PC-9 (cell line): ENCODE results near the gene RPL32. TPM values are rescaled to one million over a fixed set of nuclear protein-coding genes. Genes with fewer than 3 reads are reported as not detected.

Experiments used
- BruUV-seq: library from RNA; stranded (reverse); fragments of 400-500 nt; replicated peaks from 2 replicates; lab custom pipeline; 2021; lab: Mats Ljungman, UMichigan
- CTCF ChIA-PET: fragments of 300-600 bp; sonication (Branson Sonifier 250); formaldehyde crosslinking; loops from one replicate; lab custom pipeline; 2022; ENCODE audit warnings: antibody characterized with exemption; lab: Charles Lee
- POLR2A ChIA-PET: fragments of 300-600 bp; sonication (Branson Sonifier 250); formaldehyde crosslinking; loops from one replicate; lab custom pipeline; 2022; ENCODE audit warnings: antibody characterized with exemption; ENCODE audit not compliant: unreplicated experiment; lab: Charles Lee
- DNase-seq, 2 experiments: peaks; one replicate each; pipeline versions ENCODE4 v3.0.0 to v3.0.0-alpha.2; 2015 to 2022; ENCODE audit warnings: mixed read lengths in 1 of 2
- H2AFZ ChIP-seq: fragments of 200-600 bp; sonication (generic); 2 replicates; pipeline ENCODE4 v1.8.1; 2017; ENCODE audit warnings: antibody characterized with exemption
- H3F3A ChIP-seq: fragments of 200-600 bp; sonication (generic); 2 replicates; pipeline ENCODE4 v1.8.1; 2017; ENCODE audit warnings: antibody characterized with exemption, mild to moderate bottlenecking, low read depth; ENCODE audit not compliant: insufficient read depth
- H3K27ac ChIP-seq: fragments of 200-600 bp; sonication (generic); 2 replicates; pipeline ENCODE4 v1.6.1; 2016; ENCODE audit warnings: mixed run types
- H3K27me3 ChIP-seq: fragments of 200-600 bp; sonication (generic); 2 replicates; pipeline ENCODE4 v1.6.1; 2016; ENCODE audit warnings: low read depth, mixed run types; ENCODE audit not compliant: insufficient read depth
- H3K36me3 ChIP-seq: fragments of 200-600 bp; sonication (generic); 2 replicates; pipeline ENCODE4 v1.6.1; 2016; ENCODE audit warnings: low read depth, mixed run types
- H3K4me1 ChIP-seq: fragments of 200-600 bp; sonication (generic); replicated peaks from 2 replicates; pipeline ENCODE4 v1.6.1; 2016; ENCODE audit warnings: mixed run types; ENCODE audit not compliant: insufficient read depth
- H3K4me2 ChIP-seq: fragments of 200-600 bp; sonication (generic); 2 replicates; pipeline ENCODE4 v1.6.1; 2017; ENCODE audit warnings: mixed run types
- H3K4me3 ChIP-seq: fragments of 200-600 bp; sonication (generic); 2 replicates; pipeline ENCODE4 v1.6.1; 2016; ENCODE audit warnings: mixed run types
- H3K79me2 ChIP-seq: fragments of 200-600 bp; sonication (generic); 2 replicates; pipeline ENCODE4 v1.6.1; 2017; ENCODE audit warnings: low read depth, mixed run types
- H3K9me2 ChIP-seq: fragments of 200-600 bp; sonication (generic); 2 replicates; pipeline ENCODE4 v1.8.1; 2017; ENCODE audit warnings: mild to moderate bottlenecking; ENCODE audit not compliant: insufficient read depth
- H3K9me3 ChIP-seq: fragments of 200-600 bp; sonication (generic); 2 replicates; pipeline ENCODE4 v1.8.1; 2016; ENCODE audit warnings: low read depth; ENCODE audit not compliant: insufficient read depth
- H4K20me1 ChIP-seq: fragments of 200-600 bp; sonication (generic); 2 replicates; pipeline ENCODE4 v1.8.1; 2017; ENCODE audit not compliant: insufficient read depth
- CTCF ChIP-seq: fragments of 200-600 bp; sonication (generic); conservative IDR thresholded peaks from 2 replicates; pipeline ENCODE4 v1.6.1; 2017; ENCODE audit warnings: mixed run types, antibody characterized with exemption, mild to moderate bottlenecking, moderate library complexity
- EZH2 ChIP-seq: fragments of 200-600 bp; sonication (generic); IDR thresholded peaks from 2 replicates; pipeline ENCODE4 v1.8.0; 2017; ENCODE audit warnings: antibody characterized with exemption, low read depth
- intact Hi-C: fragments of 100-400 bp; cut with micrococcal nuclease; formaldehyde crosslinking; loops from one replicate; pipeline ENCODE4 v1.10.0; 2022; ENCODE audit not compliant: unreplicated experiment
- total RNA-seq: library from RNA; stranded (reverse); gene quantifications from 2 replicates; pipeline ENCODE4 v1.2.3, GENCODE V29; 2021

Gene RPL32
- total RNA-seq, 1 experiment from 2014 or later = 1,662 TPM

- Histone ChIP-seq H3K4me3 (peak overlapping the region; percentile 98), H2AFZ (no peak overlapping the region), H3F3A (peaks cover 66% of the 10 kb centered on the region), H3K9me3 (no peaks in the 10 kb centered on the region), H4K20me1 (peaks cover 59% of the 10 kb centered on the region), H3K4me1 (peaks cover 28% of the 10 kb centered on the region), H3K4me2 (peak overlapping the region; percentile 96), H3K27ac (peak overlapping the region; percentile 93; the same call in 1 of the 2 replicates), H3K36me3 (peaks cover 67% of the 10 kb centered on the region), H3K27me3 (no peaks in the 10 kb centered on the region), H3K79me2 (peaks cover 60% of the 10 kb centered on the region), H3K9me2 (no peaks in the 10 kb centered on the region)
- no peak for DNase-seq
- no TSS peak for BruUV-seq
- ChIA-PET POLR2A (no interaction called here), CTCF (no interaction called here)
- TF ChIP-seq EZH2 (no peak), CTCF (no peak)
- intact Hi-C loops = no loop called here
Measured at GRCh38 chr3:12839156-12839946, 2.0 kb downstream of the RPL32 start.

GRCh38 chr3:12838179-12838965 is 3.0 kb downstream of the RPL32 start:
- ChIA-PET POLR2A (interaction anchor here (0.6 kb wide), 1 partner anchor 26 kb away, joined by 3 read pairs; no protein-coding TSS in a partner anchor), CTCF (no interaction called here)
- no TSS peak for BruUV-seq
- Histone ChIP-seq H3K79me2 (peaks cover 60% of the 10 kb centered on the region), H3K9me3 (no peaks in the 10 kb centered on the region), H4K20me1 (peaks cover 68% of the 10 kb centered on the region), H3K4me2 (peak overlapping the region; percentile 96), H3K36me3 (peaks cover 77% of the 10 kb centered on the region), H3K27ac (no peak overlapping the region), H2AFZ (no peak overlapping the region), H3K4me3 (peak overlapping the region; percentile 98; the same call in 1 of the 2 replicates), H3K9me2 (no peaks in the 10 kb centered on the region), H3K4me1 (peaks cover 28% of the 10 kb centered on the region), H3K27me3 (no peaks in the 10 kb centered on the region), H3F3A (peaks cover 76% of the 10 kb centered on the region)
- TF ChIP-seq EZH2 (no peak), CTCF (no peak)
- intact Hi-C loops = no loop called here
- no peak for DNase-seq

DNA sequence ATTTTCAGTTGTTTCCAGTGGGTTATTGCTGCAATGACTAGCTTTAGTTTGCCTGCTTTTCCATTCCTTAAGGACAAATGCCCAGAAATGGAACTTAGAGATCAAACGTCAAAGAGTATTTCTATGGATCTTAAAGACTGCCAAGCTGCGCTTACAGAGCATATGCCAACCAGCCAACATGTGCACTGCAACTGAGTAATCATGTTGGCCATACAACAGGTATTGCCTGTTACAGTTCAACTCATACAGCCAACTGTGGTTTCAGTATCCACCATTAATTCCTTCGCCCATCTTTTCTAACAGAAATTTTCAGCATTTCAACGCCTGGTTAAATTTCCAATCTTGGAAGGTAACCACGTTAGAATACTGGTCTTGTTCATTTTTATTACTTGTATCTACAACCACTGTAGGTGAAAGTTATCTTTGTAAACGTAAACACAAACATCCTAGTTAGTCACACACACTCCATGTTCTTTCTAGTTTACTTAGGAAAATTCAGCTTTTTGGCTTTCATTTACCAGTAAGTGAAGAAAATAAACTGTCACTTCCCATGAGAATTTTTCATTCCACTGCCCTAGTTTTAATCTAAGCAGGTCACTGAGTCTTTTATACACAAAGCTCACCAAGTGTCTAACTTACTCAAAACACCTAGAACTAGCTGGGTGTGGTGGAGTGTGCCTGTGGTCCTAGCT is 3.9 kb downstream of the RPL32 start:
- DNase-seq = no peak
- no peak for TF ChIP-seq CTCF
- no peak for TF ChIP-seq EZH2
- Histone ChIP-seq H3K9me3 (no peaks in the 10 kb centered on the region), H4K20me1 (peaks cover 78% of the 10 kb centered on the region), H3K4me1 (peaks cover 28% of the 10 kb centered on the region), H3K79me2 (peaks cover 60% of the 10 kb centered on the region), H2AFZ (no peak overlapping the region), H3K27me3 (no peaks in the 10 kb centered on the region), H3K4me3 (no peak overlapping the region; the same call in 1 of the 2 replicates), H3F3A (peaks cover 85% of the 10 kb centered on the region), H3K9me2 (no peaks in the 10 kb centered on the region), H3K36me3 (peaks cover 77% of the 10 kb centered on the region), H3K4me2 (peak overlapping the region; percentile 96), H3K27ac (no peak overlapping the region)
- POLR2A ChIA-PET = interaction anchor here (0.6 kb wide), 1 partner anchor 25 kb away, joined by 3 read pairs; no protein-coding TSS in a partner anchor
- intact Hi-C loops = no loop called here
- no TSS peak for BruUV-seq
- CTCF ChIA-PET = no interaction called here
